Embryonic facial prominence (tissue), 1 donor: ENCODE measurements around the gene PTGFRN.
"Not testable (repeated sequence)": the region's sequence is repeated elsewhere in the genome, so short reads cannot be mapped to it uniquely, and the experiment has no call there.

Experiments
- DNase-seq: peaks from one replicate; pipeline ENCODE4 v3.0.0-alpha.2; 2016; ENCODE audit errors: extremely low spot score

The PTGFRN gene

DNA sequence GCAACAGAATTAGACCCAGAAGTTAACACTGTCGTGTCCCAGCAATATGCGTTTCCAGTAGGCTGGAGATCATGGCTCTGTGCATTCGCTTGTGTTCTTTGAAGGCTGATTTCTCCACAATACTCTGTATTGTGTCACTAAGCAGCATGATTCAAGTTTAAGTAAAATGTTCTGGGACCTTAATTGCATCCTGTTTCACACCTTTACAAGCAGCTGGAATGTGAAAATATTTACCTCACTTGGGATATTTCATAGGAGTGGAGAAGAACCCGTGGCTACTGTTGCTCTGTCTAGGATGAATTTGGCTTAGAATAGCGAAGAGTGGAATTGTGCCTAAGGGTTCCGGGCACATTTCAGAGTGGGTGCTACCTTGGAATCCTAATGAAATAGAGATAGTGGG is 6.3 kb downstream of the PTGFRN start:
- DNase-seq: no peak

- no peak for DNase-seq
Measured at GRCh38 chr1:116916533-116917445, 7.1 kb downstream of the PTGFRN start.

DNA sequence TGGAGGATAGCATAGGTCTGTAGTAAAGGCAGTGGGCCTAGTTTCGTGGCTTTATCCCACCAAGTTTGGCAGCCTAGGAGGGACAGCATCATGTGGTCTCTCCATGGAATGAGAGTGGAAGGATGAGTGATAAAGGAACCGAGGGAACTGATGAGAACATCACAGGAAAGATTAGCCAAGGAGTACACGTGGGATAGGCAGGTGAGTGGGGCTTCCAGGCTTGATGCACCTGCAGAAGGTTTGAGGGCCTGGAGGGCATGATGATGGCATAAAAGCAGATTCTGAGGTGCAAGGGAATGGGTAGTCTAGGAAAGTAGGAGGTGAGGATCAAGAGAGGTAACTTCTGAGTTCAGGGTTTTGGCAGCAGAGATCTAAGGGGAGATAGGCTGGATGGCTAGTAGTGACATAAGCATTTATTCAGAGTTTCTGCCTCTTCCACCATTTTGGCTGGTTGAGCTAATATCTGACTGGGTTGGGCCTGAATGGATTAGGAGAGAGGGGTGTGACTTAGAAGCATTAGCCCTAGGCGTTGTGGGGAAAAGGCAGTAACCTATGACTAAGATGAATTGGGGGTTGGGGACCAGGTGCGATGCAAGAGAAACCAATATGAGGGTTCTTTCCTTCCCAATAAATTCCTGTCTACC is 9.1 kb downstream of the PTGFRN start:
- no peak for DNase-seq

DNA sequence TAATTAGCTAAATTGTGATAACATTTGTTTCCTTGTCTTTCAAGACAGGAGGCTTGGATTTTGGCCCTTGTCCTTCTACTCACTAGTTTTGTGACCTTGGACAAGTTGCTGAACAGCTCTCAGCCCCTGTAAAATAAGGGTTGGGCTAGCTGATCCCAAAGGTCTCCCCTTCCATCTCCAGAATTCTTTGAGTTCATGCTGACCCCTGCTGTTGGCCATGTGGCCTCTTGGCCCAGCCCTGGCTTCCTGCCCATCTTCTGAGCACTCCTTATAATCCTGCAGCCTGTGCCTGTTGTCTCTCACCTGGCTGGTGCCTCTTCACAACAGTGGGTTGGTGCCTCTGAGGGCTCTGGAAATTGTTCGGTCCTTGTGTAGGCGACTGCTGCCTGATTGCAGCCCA is 10.1 kb downstream of the PTGFRN start:
- no peak for DNase-seq

- no peak for DNase-seq
Measured at GRCh38 chr1:116920211-116920610, 10.5 kb downstream of the PTGFRN start.

DNA sequence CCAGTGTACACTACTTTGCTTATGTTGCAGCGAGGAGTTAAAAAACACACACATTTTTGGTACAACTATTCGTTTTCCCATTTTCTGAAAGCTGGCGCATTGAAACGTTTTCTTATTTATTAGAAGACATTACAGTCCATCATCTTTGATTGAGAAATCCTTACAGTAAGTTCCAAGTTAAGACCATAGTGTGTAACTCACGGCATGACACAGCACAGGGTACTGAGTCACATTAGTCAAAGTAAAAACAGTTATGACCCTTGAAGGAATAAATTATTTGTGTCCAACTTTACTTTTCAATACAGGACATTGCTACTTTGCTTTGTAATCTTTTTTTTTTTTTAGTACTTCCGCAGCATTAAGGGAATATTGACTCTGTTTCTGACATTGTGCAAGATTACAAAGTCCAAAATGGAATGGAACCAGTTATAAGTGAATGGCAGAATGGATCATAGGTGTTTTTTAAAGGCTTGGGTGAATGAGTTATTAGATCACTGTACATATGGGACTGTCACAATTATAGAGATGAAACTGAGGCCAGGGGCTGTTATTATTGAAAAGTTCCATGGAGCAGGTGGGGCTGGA is 11.7 kb downstream of the PTGFRN start:
- no peak for DNase-seq

DNA sequence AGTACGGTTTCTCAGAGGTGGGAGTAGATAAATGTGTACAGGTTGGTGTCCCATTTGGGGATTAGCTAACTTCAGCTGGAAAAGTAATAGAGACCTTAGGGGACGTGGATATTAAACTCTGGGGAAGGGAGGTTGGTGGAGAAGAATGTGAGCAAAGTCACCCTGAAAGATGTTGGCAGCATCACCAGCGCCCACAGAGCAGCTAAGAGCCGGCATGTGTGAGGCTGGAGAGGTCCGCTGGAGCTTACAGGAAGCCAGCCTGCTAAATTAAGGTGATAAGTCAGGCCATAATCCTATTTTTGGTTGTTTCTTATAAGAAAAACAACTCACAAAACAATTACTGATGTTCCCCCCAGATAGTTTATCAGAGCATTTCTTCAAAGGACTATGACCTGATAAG is 12.2 kb downstream of the PTGFRN start:
- DNase-seq: no peak

DNA sequence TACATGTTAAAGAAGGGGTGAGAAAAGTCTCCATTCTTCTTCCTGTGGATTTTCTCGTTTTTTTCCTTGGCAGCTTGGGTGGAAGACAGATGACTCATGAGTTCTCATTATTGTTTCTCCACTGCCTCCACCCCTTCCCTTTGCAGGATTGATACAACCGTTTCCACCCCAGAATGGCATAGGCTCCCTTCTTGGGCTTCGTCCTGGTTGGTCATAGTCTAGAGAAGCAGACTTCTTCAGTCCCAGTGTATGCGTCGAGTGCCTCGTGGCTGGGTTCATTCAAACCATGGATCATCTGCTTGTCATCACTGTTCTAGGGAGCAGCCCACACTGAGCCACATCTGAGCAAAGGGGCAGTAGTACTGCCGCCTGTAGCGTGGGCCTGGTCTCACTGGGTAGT is 13.7 kb downstream of the PTGFRN start:
- no peak for DNase-seq

- DNase-seq: no peak
Measured at GRCh38 chr1:116927049-116927798, 17.5 kb downstream of the PTGFRN start.

DNA sequence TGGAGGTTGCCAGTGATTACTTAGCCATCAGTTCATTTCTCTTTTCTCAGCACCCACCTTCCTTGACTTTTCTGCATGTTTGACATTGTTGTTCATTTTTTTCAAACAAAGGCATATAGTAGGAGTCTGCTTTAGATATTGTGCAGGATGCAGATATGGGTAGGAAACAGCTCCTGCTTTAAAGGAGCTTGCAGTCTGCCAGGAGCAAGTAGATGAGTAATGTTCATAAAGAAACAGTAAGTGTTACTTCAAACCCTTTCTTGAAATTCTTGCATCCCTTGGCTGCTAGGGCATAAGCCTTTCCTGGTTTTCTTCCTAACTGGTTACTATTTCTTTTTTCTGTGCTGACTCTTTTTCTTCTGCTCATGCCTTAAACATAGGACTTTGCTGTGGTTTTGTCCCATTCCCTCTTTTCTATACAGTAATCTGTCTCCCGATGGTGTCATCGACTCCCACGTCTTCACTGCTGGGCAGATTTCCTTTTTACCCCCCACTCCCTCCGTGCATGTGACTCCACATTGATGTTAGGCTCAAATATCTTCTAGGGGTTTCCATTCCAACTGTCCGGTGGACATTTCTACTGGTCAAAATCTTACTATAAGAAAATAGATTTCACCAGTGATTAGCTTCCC is 20.4 kb downstream of the PTGFRN start:
- DNase-seq: no peak

DNA sequence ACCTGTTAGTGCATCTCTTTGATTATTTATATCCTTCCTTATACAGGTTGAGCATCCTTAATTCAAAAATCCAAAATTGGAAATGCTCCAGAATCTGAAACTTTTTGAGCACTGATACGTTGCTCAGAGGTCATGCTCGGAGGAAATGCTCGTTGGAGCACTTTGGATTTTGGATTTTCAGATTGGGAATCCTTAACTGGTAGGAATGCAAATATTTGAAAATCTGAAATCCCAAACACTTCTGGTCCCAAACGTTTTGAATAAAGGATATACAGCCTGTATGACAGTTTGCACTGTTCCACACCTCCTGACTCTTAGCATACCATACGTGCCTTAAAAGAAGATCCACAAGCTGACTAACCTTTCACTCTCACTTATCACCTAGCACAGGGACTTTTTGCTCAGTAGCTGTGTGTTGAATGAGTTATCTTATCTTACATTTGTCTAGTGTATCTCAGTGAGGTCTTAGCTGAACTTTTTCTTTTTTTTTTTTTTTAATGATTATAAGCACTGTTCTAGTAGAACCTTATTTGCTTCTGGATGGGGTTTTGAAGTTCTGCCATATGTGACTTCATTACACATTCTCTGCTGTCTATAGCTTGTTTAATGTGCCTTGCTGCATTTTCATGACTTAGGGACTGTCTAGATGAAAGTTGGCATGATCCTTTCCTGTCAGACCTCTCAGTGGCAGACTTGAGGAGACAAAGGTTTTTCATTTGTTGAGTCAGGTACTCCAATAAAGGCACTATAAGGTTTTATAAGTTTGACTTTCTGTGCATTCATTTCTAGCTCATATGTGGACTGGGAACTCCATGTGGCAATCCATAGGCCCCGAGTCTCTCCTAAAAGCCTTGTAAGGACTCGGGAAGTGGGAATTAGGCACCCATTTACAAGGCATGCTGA is 21.6 kb downstream of the PTGFRN start:
- DNase-seq: no peak

DNA sequence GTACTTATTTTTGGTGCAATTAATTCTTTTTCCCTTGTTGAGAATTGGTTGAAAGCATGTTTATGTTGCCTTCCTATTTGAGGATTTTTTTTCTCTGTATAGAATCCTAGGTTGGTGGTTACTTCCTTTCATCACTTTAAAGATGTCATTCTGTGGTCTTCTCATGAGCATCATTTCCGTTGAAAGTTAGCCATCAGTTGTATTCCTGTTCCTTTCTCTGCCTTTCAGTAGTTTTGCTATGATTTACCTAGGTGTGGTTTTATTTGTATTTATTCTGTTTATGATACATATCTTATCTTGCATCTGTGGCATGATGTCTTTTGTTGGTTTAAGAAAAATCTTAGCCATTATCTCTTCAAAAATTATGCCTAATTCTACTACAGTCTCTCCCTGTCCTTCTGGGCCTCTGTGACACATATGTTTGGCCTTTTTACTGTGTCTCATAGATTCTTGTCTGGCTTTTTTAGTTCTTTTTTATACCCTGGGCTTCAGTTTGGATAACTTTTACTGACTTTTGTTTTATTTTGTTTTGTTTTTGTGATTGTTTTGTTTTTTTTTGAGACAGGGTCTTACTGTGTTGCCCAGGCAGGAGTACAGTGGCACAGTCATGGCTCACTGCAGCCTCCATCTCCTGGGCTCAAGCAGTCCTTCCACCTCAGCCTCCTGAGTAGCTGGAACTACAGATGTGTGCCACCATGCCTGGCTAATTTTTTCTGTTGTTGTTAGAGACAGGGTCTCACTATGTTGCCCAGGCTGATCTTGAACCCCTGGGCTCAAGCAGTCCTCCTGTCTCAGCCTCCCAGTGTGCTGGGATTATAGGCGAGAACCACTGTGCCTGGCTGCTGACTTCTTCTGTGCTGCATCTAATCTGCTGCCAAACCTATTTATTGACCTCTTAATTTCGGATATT is 24.1 kb downstream of the PTGFRN start:
- DNase-seq: no peak

DNA sequence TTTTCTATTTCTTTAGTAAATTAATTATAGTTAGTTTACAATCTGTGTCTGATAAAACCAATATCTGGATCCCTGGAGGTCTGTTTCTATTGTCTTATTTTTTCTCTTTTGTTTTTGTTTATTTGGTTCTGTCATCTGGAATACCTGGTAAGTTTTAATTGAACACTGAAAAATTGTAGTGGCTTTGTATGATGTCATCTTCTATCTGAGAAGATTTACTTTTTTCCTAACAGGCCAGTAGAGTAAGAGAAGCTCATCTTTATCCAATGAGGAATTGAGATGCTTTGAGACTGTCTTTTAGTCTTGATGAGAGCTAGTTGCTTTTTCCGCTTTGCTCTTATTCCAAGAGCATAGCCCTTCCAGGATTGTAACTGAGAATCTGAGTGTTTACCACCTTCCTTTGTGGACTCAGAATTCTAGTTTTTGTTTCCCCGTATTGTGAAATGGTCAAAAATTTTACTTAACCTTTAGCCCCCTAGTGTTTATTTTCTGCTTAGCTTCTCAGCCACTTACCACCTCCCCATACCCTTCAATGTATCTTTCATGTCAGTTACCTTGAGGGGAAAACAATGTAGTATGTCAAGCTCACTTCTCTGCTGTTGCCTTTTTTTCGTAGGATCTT is 25.0 kb downstream of the PTGFRN start:
- no peak for DNase-seq

DNA sequence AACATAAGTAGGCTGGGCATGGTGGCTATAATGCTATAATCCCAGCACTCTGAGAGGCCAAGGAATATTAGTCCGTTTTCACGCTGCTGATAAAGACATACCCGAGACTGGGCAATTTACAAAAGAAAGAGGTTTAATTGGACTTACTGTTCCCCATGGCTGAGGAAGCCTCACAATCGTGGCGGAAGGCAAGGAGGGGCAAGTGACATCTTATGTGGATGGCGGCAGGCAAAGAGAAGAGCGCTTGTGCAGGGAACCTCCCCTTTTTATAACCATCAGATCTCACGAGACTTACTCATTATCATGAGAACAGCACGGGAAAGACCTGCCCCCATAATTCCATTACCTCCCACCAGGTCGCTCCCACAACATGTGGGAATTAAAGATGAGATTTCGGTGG is 28.5 kb downstream of the PTGFRN start:
- no peak for DNase-seq

DNA sequence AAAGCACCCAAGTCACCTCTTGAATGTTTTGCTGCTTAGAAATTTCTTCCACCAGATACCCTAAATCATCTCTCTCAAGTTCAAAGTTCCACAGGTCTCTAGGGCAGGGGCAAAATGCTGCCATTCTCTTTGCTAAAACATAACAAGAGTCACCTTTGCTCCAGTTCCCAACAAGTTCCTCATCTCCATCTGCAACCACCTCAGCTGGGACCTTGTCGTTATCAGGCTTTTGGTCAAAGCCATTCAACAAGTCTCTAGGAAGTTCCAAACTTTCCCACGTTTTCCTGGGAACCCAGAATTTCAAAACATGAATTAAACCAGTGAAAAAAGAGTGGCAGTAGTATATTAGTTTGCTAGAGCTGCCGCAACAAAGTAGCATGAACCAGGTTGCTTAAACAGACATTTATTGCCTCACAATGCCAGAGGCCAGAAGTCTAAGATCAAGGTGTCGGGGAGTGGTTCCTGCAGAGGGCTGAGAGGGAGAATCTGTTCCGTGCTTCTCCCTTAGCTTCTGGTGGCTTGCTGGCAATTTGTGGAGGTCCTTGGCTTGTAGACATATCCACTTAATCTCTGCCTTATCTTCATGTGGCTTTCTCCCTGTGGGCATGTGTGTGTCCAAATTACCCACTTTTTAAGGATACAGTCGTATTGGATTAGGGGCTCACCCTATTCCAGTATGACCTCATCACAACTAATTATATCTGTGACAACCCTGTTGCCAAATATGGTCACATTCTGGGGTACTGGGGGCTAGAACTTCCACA is 30.2 kb downstream of the PTGFRN start:
- not testable (repeated sequence) for DNase-seq

GRCh38 chr1:116940814-116941599 is 31.3 kb downstream of the PTGFRN start:
- DNase-seq: no peak

DNA sequence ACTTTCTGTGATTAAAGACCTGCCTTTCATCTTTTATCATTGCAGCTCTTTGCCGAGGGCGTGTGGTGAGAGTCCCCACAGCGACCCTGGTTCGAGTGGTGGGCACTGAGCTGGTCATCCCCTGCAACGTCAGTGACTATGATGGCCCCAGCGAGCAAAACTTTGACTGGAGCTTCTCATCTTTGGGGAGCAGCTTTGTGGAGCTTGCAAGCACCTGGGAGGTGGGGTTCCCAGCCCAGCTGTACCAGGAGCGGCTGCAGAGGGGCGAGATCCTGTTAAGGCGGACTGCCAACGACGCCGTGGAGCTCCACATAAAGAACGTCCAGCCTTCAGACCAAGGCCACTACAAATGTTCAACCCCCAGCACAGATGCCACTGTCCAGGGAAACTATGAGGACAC is 32.0 kb downstream of the PTGFRN start:
- no peak for DNase-seq

GRCh38 chr1:116942344-116942743 is 32.6 kb downstream of the PTGFRN start:
- DNase-seq: no peak
